Chondrocyte (in vitro differentiated cells): ENCODE measurements around the gene ANKRD33. TPM values are rescaled to one million over a fixed set of nuclear protein-coding genes. Genes with fewer than 3 reads are reported as not detected.

Experiments
- DNase-seq: peaks from one replicate; pipeline ENCODE4 v3.0.0; 2021; ENCODE audit warnings: mixed read lengths, low spot score
- H3K27ac Mint-ChIP-seq: one replicate; pipeline ENCODE4 v1.8.0; 2021; ENCODE audit warnings: mild to moderate bottlenecking, moderate library complexity, mixed read lengths; ENCODE audit not compliant: unreplicated experiment
- H3K27me3 Mint-ChIP-seq: 2 replicates; pipeline ENCODE4 v1.8.0; 2021; ENCODE audit warnings: low read depth, mixed read lengths
- H3K36me3 Mint-ChIP-seq: 2 replicates; pipeline ENCODE4 v1.8.0; 2021; ENCODE audit warnings: low read depth, mixed read lengths
- H3K4me1 Mint-ChIP-seq: 2 replicates; pipeline ENCODE4 v1.8.0; 2021; ENCODE audit warnings: low read depth, mild to moderate bottlenecking, mixed read lengths
- H3K4me3 Mint-ChIP-seq: one replicate; pipeline ENCODE4 v1.8.0; 2021; ENCODE audit warnings: mild to moderate bottlenecking, moderate library complexity, mixed read lengths; ENCODE audit not compliant: unreplicated experiment
- H3K9me3 Mint-ChIP-seq: 2 replicates; pipeline ENCODE4 v1.8.0; 2021; ENCODE audit warnings: low read depth, mixed read lengths
- CTCF ChIP-seq: fragments of 200-600 bp; sonication (generic); IDR thresholded peaks from 2 replicates; pipeline ENCODE4 v1.5.0; 2021; ENCODE audit warnings: antibody characterized with exemption, mild to moderate bottlenecking, moderate library complexity
- total RNA-seq: library from RNA; stranded (reverse); gene quantifications from 3 replicates; pipeline ENCODE4 v1.2.1, GENCODE V29; 2021

The ANKRD33 gene
- total RNA-seq, 1 donor from 2014 or later: not detected

- no peaks in the 10 kb centered on the region for H3K9me3 Mint-ChIP-seq
- no peak for TF ChIP-seq CTCF
- peaks cover 16% of the 10 kb centered on the region for H3K4me1 Mint-ChIP-seq
- H3K27ac Mint-ChIP-seq: no peak overlapping the region
- DNase-seq: no peak
- no peak overlapping the region for H3K4me3 Mint-ChIP-seq
- H3K27me3 Mint-ChIP-seq: peaks cover 13% of the 10 kb centered on the region
- no peaks in the 10 kb centered on the region for H3K36me3 Mint-ChIP-seq
Observed at GRCh38 chr12:51851413-51852124, 36.3 kb upstream of the ANKRD33 start.

GRCh38 chr12:51852404-51853137, 35.3 kb upstream of the ANKRD33 start:
- TF ChIP-seq CTCF: no peak
- Mint-ChIP-seq H3K36me3 (no peaks in the 10 kb centered on the region), H3K27ac (no peak overlapping the region), H3K27me3 (peaks cover 12% of the 10 kb centered on the region), H3K4me3 (no peak overlapping the region), H3K9me3 (no peaks in the 10 kb centered on the region), H3K4me1 (peaks cover 13% of the 10 kb centered on the region)
- no peak for DNase-seq

- TF ChIP-seq CTCF: no peak
- no peak for DNase-seq
Observed at GRCh38 chr12:51855586-51856428, 32.1 kb upstream of the ANKRD33 start.

GRCh38 chr12:51860986-51861385, 26.9 kb upstream of the ANKRD33 start:
- no peak overlapping the region for H3K4me3 Mint-ChIP-seq
- H3K9me3 Mint-ChIP-seq: no peaks in the 10 kb centered on the region
- H3K36me3 Mint-ChIP-seq: no peaks in the 10 kb centered on the region
- peaks cover 3% of the 10 kb centered on the region for H3K27me3 Mint-ChIP-seq
- TF ChIP-seq CTCF: no peak
- no peak overlapping the region for H3K27ac Mint-ChIP-seq
- peaks cover 21% of the 10 kb centered on the region for H3K4me1 Mint-ChIP-seq
- DNase-seq: no peak

More at GRCh38 chr12:51855586-51856428, 32.1 kb upstream of the ANKRD33 start:
- Mint-ChIP-seq H3K27ac (peak overlapping the region; percentile 36), H3K4me3 (peak overlapping the region; percentile 59), H3K9me3 (no peaks in the 10 kb centered on the region), H3K4me1 (peaks cover 11% of the 10 kb centered on the region), H3K36me3 (no peaks in the 10 kb centered on the region), H3K27me3 (peaks cover 12% of the 10 kb centered on the region)

GRCh38 chr12:51862947-51863346, 25.0 kb upstream of the ANKRD33 start:
- Mint-ChIP-seq H3K27ac (no peak overlapping the region), H3K36me3 (no peaks in the 10 kb centered on the region), H3K27me3 (peaks cover 3% of the 10 kb centered on the region), H3K9me3 (no peaks in the 10 kb centered on the region), H3K4me1 (peaks cover 16% of the 10 kb centered on the region), H3K4me3 (no peak overlapping the region)
- no peak for TF ChIP-seq CTCF
- no peak for DNase-seq
